Duodenal mucosa (tissue), 2 donors: ENCODE measurements around the gene IL15.
A peak's percentile ranks its signal among the peaks of the same experiment; 100 is the strongest.
"Not testable (repeated sequence)": the region's sequence is repeated elsewhere in the genome, so short reads cannot be mapped to it uniquely, and the experiment has no call there.

Source experiments
- H3K27ac ChIP-seq: one replicate; pipeline ENCODE4 v1.7.0; 2013; ENCODE audit warnings: low read depth, low read length
- H3K27me3 ChIP-seq, 2 donors: one replicate each; pipeline ENCODE4 v1.7.0; 2013; ENCODE audit warnings: low read length in 2 of 2, control low read depth in 1 of 2; ENCODE audit not compliant: insufficient read depth in 2 of 2, control insufficient read depth in 1 of 2
- H3K36me3 ChIP-seq, 2 donors: one replicate each; pipeline ENCODE4 v1.7.0; 2013; ENCODE audit warnings: low read length in 2 of 2, control low read depth in 1 of 2; ENCODE audit not compliant: insufficient read depth in 2 of 2, control insufficient read depth in 1 of 2
- H3K4me1 ChIP-seq, 2 donors: one replicate each; pipeline ENCODE4 v1.7.0; 2013; ENCODE audit warnings: low read length in 2 of 2, control low read depth in 1 of 2; ENCODE audit not compliant: insufficient read depth in 2 of 2, control insufficient read depth in 1 of 2
- H3K4me3 ChIP-seq, 2 donors: one replicate each; pipeline ENCODE4 v1.7.0; 2013; ENCODE audit warnings: low read length in 2 of 2, low read depth in 1 of 2
- H3K9ac ChIP-seq, 2 donors: one replicate each; pipeline ENCODE4 v1.7.0; 2013; ENCODE audit warnings: low read length in 2 of 2, low read depth in 1 of 2
- H3K9me3 ChIP-seq, 2 donors: one replicate each; pipeline ENCODE4 v1.7.0; 2013; ENCODE audit warnings: low read length in 2 of 2, control low read depth in 1 of 2; ENCODE audit not compliant: control insufficient read depth in 1 of 2

The IL15 gene

DNA sequence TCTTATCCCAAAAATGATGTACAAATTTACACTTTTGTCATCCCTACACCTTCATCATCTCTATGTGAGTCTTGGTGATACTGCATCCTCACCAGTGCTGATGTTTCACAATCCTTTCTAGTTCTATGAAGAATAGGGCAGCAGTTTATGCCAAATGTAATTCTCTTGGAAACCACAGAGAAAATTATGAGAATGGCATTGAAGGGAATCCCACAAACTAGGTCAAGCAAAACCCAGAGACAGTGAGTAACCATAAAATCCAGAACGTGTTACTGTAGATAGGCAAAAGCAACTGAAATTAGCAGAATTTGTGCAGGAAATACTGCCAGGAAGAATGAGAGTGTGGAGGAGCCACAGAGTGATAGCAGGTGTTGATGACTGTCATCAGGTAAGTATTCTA is 24.5 kb downstream of the IL15 start:
- Histone ChIP-seq H3K27ac (no peak overlapping the region), H3K4me1 (no peaks in the 10 kb centered on the region), H3K9me3 (no peaks in the 10 kb centered on the region), H3K36me3 (no peaks in the 10 kb centered on the region), H3K27me3 (no peaks in the 10 kb centered on the region), H3K9ac (no peak overlapping the region), H3K4me3 (no peak overlapping the region)

DNA sequence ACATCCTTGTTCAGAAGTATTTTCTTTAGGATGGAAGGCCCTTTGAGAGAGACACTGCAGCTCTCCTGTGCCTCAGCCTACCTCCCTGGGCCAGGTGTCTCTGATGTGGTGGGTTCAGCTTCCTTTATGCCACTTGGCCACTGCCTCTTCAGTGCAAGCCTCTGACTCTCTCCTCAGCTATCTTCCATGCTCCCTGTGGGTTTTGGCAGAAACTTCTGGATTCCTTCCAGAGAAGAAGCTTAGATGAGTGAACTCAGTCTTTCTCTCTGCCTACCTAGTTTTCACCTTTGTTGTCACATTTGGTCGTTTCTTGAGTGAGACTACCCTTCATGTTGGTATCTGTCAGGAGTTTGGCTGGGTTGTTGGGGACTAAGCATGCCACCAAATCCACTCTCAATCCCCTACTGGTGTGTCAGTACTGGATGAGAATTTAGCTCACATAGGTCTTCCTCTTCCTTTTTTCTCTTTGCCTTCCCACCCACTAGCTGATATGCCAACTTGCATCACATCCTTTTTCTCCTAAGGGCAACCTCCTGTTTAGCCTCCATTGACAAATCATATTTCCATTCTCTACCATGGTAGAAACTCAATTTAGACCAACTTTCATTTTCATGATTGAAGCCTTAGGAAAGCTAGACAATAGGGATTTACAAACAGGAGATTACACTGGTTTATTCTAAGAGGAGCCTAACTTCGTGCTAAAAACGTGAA is 32.0 kb downstream of the IL15 start:
- Histone ChIP-seq H3K27me3 (no peaks in the 10 kb centered on the region), H3K27ac (no peak overlapping the region), H3K4me1 (no peaks in the 10 kb centered on the region), H3K9me3 (no peaks in the 10 kb centered on the region), H3K9ac (no peak overlapping the region), H3K36me3 (no peaks in the 10 kb centered on the region), H3K4me3 (no peak overlapping the region)

DNA sequence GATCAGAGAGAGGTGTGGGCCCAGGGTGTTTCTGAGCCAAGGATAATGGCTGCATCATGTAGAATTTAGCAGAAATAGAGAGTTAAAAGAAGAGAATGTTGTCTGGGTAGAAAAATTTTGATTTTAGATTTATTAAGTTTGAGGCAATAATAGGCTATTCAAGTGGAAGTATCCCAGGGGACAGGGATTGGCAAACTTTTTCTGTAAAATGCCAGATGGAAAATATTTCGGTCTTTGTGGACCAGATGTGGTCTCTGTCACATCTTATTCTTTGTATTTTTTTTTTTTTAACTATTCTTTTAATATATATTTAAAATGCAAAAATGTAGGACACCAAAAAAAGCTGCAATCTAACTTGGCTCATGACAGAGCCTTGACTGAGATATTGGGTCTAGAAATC is 33.1 kb downstream of the IL15 start:
- Histone ChIP-seq H3K36me3 (no peaks in the 10 kb centered on the region), H3K9ac (no peak overlapping the region), H3K4me3 (no peak overlapping the region), H3K27ac (no peak overlapping the region), H3K27me3 (no peaks in the 10 kb centered on the region), H3K4me1 (no peaks in the 10 kb centered on the region), H3K9me3 (no peaks in the 10 kb centered on the region)

DNA sequence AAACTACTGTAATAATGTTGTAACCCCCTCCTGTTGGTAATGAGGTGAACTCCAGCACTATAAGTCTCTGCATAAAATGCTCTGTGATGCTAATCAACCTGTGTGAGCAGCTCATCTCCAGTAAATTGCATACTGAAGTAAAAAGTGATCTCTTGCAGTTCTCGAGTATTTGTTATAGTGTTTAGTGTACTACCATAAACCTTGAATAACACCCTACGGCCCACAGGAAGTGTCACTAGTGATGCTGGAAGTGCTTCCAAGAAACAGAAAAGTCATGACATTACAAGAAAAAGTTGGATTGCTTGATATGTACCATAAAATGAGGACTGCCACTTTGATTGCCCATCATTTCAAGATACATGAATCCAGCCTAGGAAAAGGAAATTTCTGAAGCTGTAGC is 39.0 kb downstream of the IL15 start:
- Histone ChIP-seq H3K27me3 (no peaks in the 10 kb centered on the region), H3K4me1 (peaks cover 16 to 34% of the 10 kb centered on the region in 2 donors), H3K27ac (no peak overlapping the region), H3K4me3 (no peak overlapping the region), H3K36me3 (no peaks in the 10 kb centered on the region), H3K9ac (no peak overlapping the region), H3K9me3 (no peaks in the 10 kb centered on the region)

DNA sequence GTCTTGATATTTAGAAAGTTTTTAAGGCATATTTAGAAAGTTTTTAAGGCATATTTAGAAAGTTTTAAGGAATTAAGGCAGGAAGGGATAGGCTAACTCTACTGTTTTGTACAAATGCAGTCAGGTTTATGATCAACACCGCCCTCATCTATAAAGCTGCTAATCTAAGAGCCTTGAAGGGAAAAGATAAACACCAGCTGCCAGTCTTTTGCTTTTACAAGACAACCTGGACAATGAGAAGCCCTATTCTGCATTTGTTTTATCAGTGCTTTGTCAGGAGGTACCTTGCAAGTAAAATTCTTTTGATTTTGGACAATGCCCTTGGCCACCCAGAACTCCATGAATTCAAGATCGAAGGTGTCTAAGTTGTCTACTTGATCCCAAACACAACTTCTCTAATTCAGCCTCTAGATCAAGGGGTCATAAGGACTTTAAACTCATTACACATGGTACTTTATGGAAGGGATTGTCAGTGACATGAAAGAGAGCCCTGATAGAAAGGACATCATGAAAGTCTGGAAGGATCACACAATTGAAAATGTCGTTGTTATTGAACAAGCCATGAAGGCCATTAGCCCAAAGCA is 39.8 kb downstream of the IL15 start:
- peaks cover 16 to 37% of the 10 kb centered on the region in 2 donors for H3K4me1 ChIP-seq
- H3K36me3 ChIP-seq, result no peaks in the 10 kb centered on the region
- no peak overlapping the region for H3K4me3 ChIP-seq
- H3K9ac ChIP-seq, result no peak overlapping the region
- H3K27me3 ChIP-seq, result no peaks in the 10 kb centered on the region
- H3K27ac ChIP-seq, result no peak overlapping the region
- H3K9me3 ChIP-seq, result no peaks in the 10 kb centered on the region

DNA sequence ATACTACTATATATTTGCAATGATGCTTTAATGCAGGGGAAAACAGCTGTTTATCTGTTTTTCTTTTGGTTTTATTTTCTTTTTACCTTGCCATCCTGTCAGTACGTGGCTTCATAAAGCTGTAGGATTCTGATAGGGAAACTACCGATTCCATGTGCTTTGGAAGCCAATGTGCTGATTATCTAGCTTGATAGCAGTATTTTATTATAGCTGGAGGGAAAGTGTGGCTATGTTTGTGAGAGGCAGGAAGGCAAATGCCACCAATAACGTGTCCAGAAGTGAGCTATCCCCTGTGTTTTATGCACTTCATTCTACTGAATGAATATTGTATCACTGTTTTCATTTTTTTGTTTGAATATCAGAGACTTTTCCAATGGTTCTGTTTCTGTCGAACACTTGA is 43.7 kb downstream of the IL15 start:
- Histone ChIP-seq H3K9me3 (no peaks in the 10 kb centered on the region), H3K9ac (no peak overlapping the region), H3K36me3 (no peaks in the 10 kb centered on the region), H3K4me3 (peak overlapping the region in 1 of 2 donors; percentile 17), H3K27ac (no peak overlapping the region), H3K4me1 (peaks cover 16 to 37% of the 10 kb centered on the region in 2 donors), H3K27me3 (no peaks in the 10 kb centered on the region)

DNA sequence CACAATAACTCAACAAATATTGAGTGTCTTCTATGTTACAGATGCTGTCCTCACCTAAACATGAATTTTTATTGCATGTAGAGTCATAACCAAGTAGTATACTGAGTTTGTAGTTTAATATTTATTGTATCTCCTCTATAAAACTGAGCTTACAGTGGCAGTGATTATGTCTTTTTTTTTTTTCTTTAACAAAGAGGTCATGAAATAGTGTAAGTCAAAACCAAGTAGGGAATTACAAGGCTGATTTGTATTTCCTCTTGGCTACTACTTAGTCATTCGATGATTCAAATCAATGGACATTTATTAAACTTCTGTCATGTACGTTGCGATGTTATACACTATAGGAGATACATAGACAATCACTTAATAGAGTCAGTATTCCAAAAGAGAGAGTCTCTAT is 48.4 kb downstream of the IL15 start:
- Histone ChIP-seq H3K9me3 (no peaks in the 10 kb centered on the region), H3K9ac (no peak overlapping the region), H3K27me3 (no peaks in the 10 kb centered on the region), H3K4me3 (no peak overlapping the region), H3K27ac (no peak overlapping the region), H3K4me1 (peaks cover 6 to 9% of the 10 kb centered on the region in 2 donors), H3K36me3 (no peaks in the 10 kb centered on the region)

DNA sequence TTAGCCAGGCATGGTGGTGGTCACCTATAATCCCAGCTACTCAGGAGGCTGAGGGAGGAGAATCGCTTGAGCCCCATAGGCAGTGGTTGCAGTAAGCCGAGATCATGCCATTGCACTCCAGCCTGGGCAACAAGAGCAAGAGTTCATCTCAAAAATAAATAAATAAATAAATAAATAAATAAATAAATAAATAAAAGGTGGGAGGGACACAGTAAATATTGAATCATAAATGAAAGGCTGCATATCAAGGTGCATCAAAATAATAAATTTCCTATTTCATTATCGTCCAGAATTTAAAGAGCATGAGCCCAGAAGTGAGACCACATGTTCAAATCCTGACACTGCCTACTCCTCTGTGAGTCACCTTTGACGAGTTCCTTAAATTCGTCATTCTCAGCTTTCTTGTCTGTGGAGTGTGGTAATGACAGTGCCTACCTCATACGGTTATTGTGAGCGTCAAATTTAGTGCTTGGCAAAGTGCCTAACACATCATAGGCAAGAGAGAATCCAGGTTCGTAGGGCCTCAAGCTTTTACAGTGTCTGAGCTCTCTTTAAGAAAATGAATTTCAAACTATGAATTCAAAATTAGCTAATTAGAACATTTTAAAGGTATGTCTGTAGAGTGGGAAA is 49.9 kb downstream of the IL15 start:
- H3K27me3 ChIP-seq, result no peaks in the 10 kb centered on the region
- no peak overlapping the region for H3K4me3 ChIP-seq
- no peak overlapping the region for H3K9ac ChIP-seq
- no peaks in the 10 kb centered on the region for H3K36me3 ChIP-seq
- no peak overlapping the region for H3K27ac ChIP-seq
- no peaks in the 10 kb centered on the region for H3K9me3 ChIP-seq
- no peaks in the 10 kb centered on the region for H3K4me1 ChIP-seq

DNA sequence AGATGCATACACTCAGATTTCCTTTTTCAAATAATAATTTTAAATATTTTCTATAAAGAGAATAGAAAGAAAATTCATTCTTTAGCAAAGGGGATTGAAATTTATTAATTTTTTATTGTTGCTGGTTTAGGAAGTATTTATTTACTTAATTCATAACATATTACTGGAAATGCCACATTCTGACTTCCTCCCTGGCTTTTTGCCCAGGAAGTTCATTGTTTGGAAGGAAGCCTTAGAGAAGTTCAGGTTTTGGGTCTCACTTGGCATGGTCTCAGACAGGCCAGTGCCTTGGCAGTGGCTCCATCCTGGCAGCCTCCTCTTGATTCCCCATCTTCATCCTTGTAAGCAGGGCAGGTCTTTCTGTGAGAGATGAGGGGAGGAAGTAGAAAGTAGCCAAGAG is 50.5 kb downstream of the IL15 start:
- Histone ChIP-seq H3K9ac (no peak overlapping the region), H3K27me3 (no peaks in the 10 kb centered on the region), H3K36me3 (no peaks in the 10 kb centered on the region), H3K27ac (no peak overlapping the region), H3K4me3 (no peak overlapping the region), H3K9me3 (no peaks in the 10 kb centered on the region), H3K4me1 (no peaks in the 10 kb centered on the region)

DNA sequence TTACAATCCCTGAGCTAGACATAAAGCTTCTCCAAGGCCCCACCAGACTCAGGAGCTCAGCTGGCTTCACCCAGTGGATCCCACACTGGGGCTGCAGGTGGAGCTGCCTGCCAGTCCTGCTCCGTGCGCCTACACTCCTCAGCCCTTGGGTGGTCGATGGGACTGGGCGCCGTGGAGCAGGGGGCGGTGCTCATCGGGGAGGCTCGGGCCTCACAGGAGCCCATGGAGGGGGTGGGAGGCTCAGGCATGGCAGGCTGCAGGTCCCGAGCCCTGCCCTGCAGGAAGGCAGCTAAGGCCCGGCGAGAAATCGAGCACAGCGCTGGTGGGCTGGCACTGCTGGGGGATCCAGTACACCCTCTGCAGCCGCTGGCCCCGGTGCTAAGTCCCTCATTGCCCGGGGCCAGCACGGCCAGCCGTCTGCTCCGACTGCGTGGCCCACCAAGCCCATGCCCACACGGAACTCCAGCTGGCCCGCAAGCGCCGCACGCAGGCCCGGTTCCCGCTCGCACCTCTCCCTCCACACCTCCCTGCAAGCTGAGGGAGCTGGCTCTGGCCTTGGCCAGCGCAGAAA is 53.4 kb downstream of the IL15 start:
- not testable (repeated sequence) for H3K36me3 ChIP-seq, H3K4me3 ChIP-seq, H3K27me3 ChIP-seq, H3K27ac ChIP-seq, H3K4me1 ChIP-seq, H3K9ac ChIP-seq, H3K9me3 ChIP-seq
